Muscle layer of duodenum (tissue), 2 donors: ENCODE results near the gene CTPS1.

Source experiments
- H3K27ac ChIP-seq: one replicate; pipeline ENCODE4 v1.7.0; 2013; ENCODE audit warnings: mild to moderate bottlenecking, low read length
- H3K27me3 ChIP-seq: one replicate; pipeline ENCODE4 v1.7.0; 2013; ENCODE audit warnings: low read depth, mild to moderate bottlenecking, control low read depth, low read length
- H3K36me3 ChIP-seq, 2 donors: one replicate each; pipeline ENCODE4 v1.7.0; 2013; ENCODE audit warnings: low read length in 2 of 2, control low read depth in 1 of 2, mild to moderate bottlenecking in 1 of 2; ENCODE audit not compliant: insufficient read depth in 2 of 2, control insufficient read depth in 1 of 2
- H3K4me1 ChIP-seq, 2 donors: one replicate each; pipeline ENCODE4 v1.7.0; 2013; ENCODE audit warnings: low read length in 2 of 2, mild to moderate bottlenecking in 2 of 2, control low read depth in 1 of 2, moderate library complexity in 1 of 2; ENCODE audit not compliant: insufficient read depth in 2 of 2, control insufficient read depth in 1 of 2
- H3K4me3 ChIP-seq, 2 donors: one replicate each; pipeline ENCODE4 v1.7.0; 2013; ENCODE audit warnings: low read length in 2 of 2, low read depth in 1 of 2, mild to moderate bottlenecking in 1 of 2
- H3K9me3 ChIP-seq, 2 donors: one replicate each; pipeline ENCODE4 v1.7.0; 2013; ENCODE audit warnings: low read length in 2 of 2, control low read depth in 1 of 2, mild to moderate bottlenecking in 1 of 2; ENCODE audit not compliant: control insufficient read depth in 1 of 2
- donor health status: healthy.

The CTPS1 gene

DNA sequence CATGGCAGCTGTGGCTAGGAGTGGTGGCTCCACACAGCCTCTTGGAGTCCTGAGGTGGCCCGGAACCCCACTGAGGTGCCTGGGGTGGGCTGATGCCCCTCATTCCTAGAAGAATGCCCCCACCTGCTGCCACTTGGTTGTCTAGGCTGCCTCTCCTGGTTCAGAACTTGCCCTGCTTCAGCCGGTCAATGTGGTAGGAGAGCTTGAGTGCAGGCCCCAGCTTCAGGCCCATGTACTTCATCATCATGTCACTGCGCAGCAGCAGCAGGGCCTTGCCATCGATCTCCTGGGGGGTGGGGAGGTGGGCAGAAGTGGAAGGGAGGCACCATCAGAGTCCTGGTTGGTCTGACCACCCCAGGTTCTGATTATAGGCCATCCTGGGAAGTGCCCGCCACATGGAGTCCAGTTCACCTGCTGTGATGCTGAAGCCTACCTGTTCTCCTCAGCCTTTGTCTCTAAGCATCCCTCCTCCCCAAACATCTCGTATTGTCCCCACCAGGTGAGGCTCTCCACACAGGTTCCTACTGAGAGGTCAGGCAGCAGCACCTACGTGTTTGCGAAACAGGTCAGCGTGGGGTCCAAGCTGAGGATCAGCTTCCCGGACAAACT is 48.6 kb downstream of the CTPS1 start:
- Histone ChIP-seq H3K27ac (no peak overlapping the region), H3K4me1 (no peaks in the 10 kb centered on the region), H3K36me3 (peaks cover 18 to 50% of the 10 kb centered on the region in 2 donors), H3K9me3 (no peaks in the 10 kb centered on the region), H3K27me3 (no peaks in the 10 kb centered on the region), H3K4me3 (no peak overlapping the region)

DNA sequence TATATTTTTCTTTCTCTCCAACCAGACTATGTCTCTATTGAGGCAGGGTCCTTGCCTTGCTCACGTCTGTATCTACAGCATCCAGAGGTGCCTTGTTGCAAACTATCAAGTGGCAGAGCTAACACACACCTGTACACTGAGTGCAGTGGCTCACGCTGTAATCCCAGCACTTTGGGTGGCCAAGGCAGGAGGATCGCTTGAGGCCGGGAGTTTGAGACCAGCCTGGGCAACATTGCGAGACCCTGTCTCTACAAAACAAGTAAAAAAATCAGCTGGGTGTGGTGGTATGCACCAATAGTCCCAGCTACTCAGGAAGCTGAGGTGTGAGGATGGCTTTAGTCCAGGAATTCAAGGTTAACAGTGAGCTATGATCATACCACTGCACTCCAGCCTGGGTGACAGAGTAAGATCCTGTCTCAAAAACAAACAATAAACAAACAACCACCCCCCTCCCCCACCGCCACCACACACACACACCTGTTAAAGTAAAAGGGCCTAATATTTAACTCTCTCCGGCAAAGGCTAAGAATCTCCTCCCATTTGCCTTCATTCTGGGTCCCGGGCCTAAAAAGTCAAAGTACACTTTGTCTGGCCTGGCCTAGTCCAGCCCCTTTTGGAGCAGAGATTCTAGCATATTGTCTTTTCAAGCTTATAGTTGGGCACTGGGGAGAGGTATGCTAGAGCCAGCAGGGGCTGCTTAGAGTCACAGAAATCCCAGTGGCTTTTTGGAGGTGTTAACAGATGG is 51.5 kb downstream of the CTPS1 start:
- Histone ChIP-seq H3K4me3 (no peak overlapping the region), H3K4me1 (no peaks in the 10 kb centered on the region), H3K36me3 (peaks cover 36 to 70% of the 10 kb centered on the region in 2 donors), H3K9me3 (no peaks in the 10 kb centered on the region), H3K27ac (no peak overlapping the region), H3K27me3 (no peaks in the 10 kb centered on the region)

DNA sequence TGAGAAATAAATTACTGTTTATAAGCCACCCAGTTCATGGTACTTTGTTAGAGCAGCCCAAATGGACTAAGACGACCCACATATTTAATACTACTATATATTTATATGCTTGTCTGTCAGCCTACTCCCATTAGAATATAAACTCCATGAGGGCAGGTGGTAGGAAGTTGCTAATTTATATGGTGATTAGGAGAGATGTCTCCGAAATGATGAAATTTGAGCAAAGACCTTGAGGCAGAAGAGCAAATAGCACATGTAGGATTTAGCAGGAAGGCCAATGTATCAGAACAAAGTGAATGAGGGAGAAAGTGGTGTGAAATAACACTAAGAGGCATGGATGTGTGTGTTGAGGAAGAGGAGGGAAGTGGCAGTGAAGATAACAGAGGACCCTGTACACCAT is 52.7 kb downstream of the CTPS1 start:
- Histone ChIP-seq H3K4me1 (no peaks in the 10 kb centered on the region), H3K9me3 (no peaks in the 10 kb centered on the region), H3K27ac (no peak overlapping the region), H3K36me3 (peaks cover 47 to 74% of the 10 kb centered on the region in 2 donors), H3K27me3 (no peaks in the 10 kb centered on the region), H3K4me3 (no peak overlapping the region)

DNA sequence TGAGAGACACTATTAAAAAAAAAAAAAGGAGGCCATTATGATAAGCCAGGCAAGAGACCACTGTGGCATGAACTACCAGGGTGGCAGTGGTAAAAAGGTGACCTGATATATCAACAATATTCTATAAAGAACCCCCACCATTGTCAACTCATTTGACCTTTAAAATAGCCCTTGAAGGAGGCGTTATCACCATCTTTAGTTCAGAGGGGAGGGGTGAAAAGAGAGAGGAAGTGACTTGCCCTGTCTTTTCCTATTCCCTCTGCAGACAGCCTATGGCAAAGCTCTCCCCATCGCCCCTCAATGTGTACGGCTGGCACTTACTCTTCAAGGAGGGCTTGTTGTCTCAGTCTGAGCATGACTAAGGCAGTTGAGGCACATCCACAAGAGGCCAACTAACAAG is 53.8 kb downstream of the CTPS1 start:
- H3K27me3 ChIP-seq: no peaks in the 10 kb centered on the region
- H3K9me3 ChIP-seq: no peaks in the 10 kb centered on the region
- H3K4me3 ChIP-seq: no peak overlapping the region
- peaks cover 57 to 74% of the 10 kb centered on the region in 2 donors for H3K36me3 ChIP-seq
- no peak overlapping the region for H3K27ac ChIP-seq
- H3K4me1 ChIP-seq: no peaks in the 10 kb centered on the region

DNA sequence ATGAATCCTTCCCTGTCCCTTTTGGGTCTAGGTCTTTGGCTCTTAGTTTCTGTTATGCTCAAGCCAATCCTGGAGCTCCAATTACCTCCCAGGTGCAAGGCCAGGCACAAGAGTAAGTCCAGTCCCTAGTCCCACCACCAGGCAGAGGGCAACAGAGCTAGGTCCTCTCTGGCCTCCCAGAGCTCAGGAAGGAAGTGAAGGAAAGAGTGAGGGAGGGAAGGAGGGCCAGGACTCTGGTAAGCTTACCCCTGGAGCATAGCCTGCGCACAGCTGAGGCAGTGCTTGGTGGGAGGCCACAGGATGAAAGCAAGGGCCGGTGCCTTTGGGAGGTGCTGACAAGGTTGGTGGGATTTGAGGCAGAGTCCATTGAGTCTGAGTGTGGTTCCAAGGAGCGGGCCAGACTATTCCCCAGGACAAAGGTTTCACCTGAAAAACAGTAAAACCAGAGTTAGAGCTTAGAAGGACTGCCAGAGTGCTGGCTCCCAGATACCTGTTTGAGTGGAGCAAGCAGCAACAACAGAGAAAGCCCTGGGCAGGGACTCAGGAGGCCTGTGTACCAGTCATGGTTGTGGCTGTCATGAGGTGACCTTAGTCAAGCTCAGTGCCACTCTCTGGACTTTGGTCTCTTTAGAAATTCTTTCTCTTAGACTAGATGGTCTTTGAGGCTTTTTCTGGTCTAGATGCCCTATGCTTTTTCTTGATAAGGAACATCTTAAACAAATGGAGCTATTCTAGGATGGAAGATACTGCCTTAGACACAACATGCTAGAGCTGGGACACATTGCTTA is 57.8 kb downstream of the CTPS1 start:
- Histone ChIP-seq H3K4me3 (no peak overlapping the region), H3K36me3 (peaks cover 49 to 54% of the 10 kb centered on the region in 2 donors), H3K9me3 (no peaks in the 10 kb centered on the region), H3K27me3 (no peaks in the 10 kb centered on the region), H3K4me1 (no peaks in the 10 kb centered on the region), H3K27ac (no peak overlapping the region)

DNA sequence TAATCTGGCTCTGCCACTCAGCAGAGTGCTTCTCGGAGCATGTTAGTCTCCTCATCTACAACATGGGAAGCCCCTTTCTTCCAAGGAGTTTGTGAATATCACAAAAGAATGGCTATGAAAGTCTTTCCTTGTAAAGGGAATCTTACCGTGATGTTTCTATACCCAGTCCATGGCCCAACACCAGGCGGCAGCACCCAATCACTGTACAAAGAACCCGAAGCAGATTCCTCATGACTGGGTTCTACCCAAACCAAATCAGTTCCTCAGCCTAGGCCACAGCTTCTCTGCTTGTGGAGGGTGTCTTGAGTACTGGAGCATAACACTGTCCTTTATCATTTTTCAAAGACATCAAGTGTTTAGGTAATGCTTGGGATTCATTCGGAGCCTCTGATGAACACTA is 58.6 kb downstream of the CTPS1 start:
- Histone ChIP-seq H3K36me3 (peaks cover 47 to 49% of the 10 kb centered on the region in 2 donors), H3K4me3 (no peak overlapping the region), H3K27ac (no peak overlapping the region), H3K4me1 (no peaks in the 10 kb centered on the region), H3K9me3 (no peaks in the 10 kb centered on the region), H3K27me3 (no peaks in the 10 kb centered on the region)

DNA sequence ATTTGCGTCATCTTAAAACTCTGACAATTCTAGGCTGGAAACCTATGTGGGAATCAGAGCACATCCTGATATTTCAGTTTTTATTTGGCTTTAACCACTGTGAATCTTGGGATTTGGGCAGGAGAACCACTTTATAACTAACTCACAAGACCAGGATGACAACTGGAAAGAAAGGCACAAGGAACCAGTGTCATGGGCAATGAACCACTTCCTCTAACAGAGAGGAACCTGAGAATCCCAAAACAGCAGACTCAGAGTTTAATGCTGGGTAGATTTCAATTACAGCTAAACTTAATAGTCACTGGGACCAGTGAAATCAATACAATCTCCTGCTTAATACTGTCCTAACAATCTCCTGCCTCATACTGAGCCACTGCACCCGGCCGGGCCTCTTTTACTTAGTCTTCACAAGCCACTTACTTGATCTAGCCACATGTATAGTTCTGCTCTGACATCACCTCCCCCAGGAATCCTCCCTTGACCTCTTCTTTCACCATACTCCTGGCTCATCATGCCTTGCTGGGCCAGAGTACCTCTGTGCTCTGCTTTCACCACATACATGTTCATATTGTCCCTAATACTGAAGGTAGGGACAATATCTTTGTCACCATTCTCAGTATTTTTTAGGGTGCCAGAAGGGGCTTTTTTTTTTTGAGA is 62.2 kb downstream of the CTPS1 start:
- peaks cover 0 to 11% of the 10 kb centered on the region in 2 donors for H3K4me1 ChIP-seq
- H3K9me3 ChIP-seq: no peaks in the 10 kb centered on the region
- peaks cover 33 to 36% of the 10 kb centered on the region in 2 donors for H3K36me3 ChIP-seq
- no peak overlapping the region for H3K4me3 ChIP-seq
- no peaks in the 10 kb centered on the region for H3K27me3 ChIP-seq
- H3K27ac ChIP-seq: no peak overlapping the region

DNA sequence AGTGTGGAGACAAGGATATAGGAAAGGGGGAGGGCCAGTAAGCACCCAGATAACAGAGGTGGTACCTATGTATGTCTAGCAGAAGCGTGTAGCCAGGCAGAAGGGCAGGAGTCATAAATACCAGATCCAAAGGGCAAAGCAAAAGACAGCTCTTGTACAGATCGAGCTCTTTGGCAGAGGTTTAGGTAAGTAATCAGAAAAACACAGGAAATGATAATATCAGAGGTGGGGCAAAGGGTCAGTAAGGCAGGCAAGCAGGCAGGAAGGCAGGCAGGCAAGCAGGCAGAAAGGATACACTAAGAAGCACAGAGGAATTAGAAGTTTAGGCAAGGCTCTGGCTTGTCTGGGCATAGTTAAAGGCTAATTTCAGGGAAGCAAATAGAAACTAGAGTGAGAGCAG is 64.7 kb downstream of the CTPS1 start:
- no peak overlapping the region for H3K4me3 ChIP-seq
- H3K9me3 ChIP-seq: no peaks in the 10 kb centered on the region
- H3K4me1 ChIP-seq: peaks cover 0 to 11% of the 10 kb centered on the region in 2 donors
- no peaks in the 10 kb centered on the region for H3K27me3 ChIP-seq
- H3K27ac ChIP-seq: peak overlapping the region; percentile 42
- H3K36me3 ChIP-seq: peaks cover 30 to 34% of the 10 kb centered on the region in 2 donors

DNA sequence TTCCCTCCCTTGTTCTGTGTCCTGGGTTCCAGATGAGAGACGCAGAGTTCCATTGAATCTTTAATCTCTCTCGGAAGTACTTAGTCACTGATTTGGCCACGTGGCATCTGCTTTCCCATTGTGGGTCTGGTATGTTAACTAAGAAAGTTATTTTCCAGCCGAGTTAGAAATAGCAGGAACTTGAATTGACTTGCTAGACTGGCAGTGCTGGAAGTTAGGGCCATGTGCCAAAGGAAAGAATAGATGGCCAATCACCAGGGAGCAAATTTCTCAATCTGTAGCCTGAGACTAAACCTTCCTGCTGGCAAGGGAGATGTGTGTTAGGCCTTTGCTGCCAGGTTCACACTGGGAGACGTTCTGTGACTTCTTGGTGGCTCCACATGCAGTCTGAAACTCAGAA is 66.2 kb downstream of the CTPS1 start:
- Histone ChIP-seq H3K27ac (no peak overlapping the region), H3K4me3 (no peak overlapping the region), H3K36me3 (peaks cover 30 to 38% of the 10 kb centered on the region in 2 donors), H3K4me1 (peaks cover 0 to 11% of the 10 kb centered on the region in 2 donors), H3K27me3 (no peaks in the 10 kb centered on the region), H3K9me3 (no peaks in the 10 kb centered on the region)

DNA sequence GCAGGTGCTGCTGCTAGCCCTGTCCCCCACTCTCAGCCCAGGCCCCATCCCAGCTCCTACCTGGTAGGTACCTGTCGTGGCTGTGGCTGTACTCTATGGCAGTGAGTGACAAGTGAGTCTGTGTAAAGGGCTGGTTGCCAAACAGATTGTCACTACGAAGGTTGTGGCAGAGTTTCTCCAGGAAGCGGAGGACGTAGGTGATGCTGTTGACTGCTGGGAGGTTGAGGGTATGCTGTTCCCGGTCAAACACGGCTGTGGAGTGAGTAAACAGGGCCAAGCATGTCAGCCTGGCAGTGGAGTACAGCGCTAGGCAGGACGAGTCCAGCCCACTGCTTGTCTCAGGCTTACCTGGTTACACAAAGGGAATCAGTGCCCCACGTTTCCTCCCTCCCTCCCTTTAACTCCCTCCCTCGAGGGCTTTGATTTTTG is 66.9 kb downstream of the CTPS1 start:
- Histone ChIP-seq H3K9me3 (no peaks in the 10 kb centered on the region), H3K4me3 (no peak overlapping the region), H3K27ac (no peak overlapping the region), H3K36me3 (peaks cover 25 to 38% of the 10 kb centered on the region in 2 donors), H3K27me3 (no peaks in the 10 kb centered on the region), H3K4me1 (peaks cover 0 to 11% of the 10 kb centered on the region in 2 donors)

DNA sequence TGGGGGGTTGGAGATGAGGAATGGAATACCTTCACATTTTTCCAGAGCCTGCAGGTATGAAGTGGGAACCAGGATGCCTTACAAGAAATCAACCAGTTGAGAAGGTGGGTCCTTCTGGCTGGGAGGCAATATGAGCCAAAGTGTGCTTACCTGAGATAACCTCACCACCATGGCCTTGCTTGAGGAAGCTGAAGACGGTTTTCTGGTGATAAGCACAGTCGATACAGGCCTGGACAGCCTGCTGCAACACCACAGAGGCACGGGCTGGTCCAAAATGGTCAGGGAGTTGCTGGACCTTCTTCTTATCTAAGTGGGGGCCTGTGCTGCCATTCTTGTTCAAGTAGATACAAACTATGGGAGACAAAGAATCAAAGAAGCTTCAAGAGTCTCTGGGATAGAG is 69.0 kb downstream of the CTPS1 start:
- Histone ChIP-seq H3K27me3 (no peaks in the 10 kb centered on the region), H3K27ac (no peak overlapping the region), H3K36me3 (peaks cover 25 to 45% of the 10 kb centered on the region in 2 donors), H3K9me3 (no peaks in the 10 kb centered on the region), H3K4me1 (peaks cover 0 to 11% of the 10 kb centered on the region in 2 donors), H3K4me3 (no peak overlapping the region)
